ENCODE measurements around the gene CDC42EP3. TPM values are rescaled to one million over a fixed set of nuclear protein-coding genes. Genes with fewer than 3 reads are reported as not detected.

Gene CDC42EP3
- total RNA-seq, 1 donor from 2014 or later, result 10.7 TPM

GRCh38 chr2:37635504-37636380, 35.7 kb downstream of the CDC42EP3 start:
- Mint-ChIP-seq H3K36me3 (ENCODE audit: low read depth) (no peaks in the 10 kb centered on the region), H3K4me1 (ENCODE audit: low read depth) (peaks cover 37% of the 10 kb centered on the region), H3K27me3 (ENCODE audit: insufficient read depth) (peaks cover 18% of the 10 kb centered on the region), H3K9me3 (no peaks in the 10 kb centered on the region), H3K27ac (peak overlapping the region; percentile 86), H3K4me3 (peak overlapping the region; percentile 34)
- intact Hi-C loops (cut with micrococcal nuclease), result loop anchor here (1.0 to 5.0 kb wide), 12 partner anchors 11 to 1017 kb away; partner anchors contain the start of genes CEBPZ and NDUFAF7
- DNase-seq (ENCODE audit: low spot score), result peak; percentile 63

GRCh38 chr2:37634914-37635503, 36.4 kb downstream of the CDC42EP3 start:
- H3K27me3 Mint-ChIP-seq (ENCODE audit: insufficient read depth), result peaks cover 18% of the 10 kb centered on the region
- no peaks in the 10 kb centered on the region for H3K9me3 Mint-ChIP-seq
- H3K4me3 Mint-ChIP-seq, result peak overlapping the region; percentile 34
- H3K36me3 Mint-ChIP-seq (ENCODE audit: low read depth), result no peaks in the 10 kb centered on the region
- peak overlapping the region; percentile 86 for H3K27ac Mint-ChIP-seq
- no peak for DNase-seq (ENCODE audit: low spot score)
- peaks cover 44% of the 10 kb centered on the region for H3K4me1 Mint-ChIP-seq (ENCODE audit: low read depth)
- intact Hi-C loops (cut with micrococcal nuclease), result loop anchor here (1.0 to 5.0 kb wide), 12 partner anchors 11 to 1017 kb away; partner anchors contain the start of genes CEBPZ and NDUFAF7

- Mint-ChIP-seq H3K4me1 (ENCODE audit: low read depth) (peaks cover 48% of the 10 kb centered on the region), H3K27me3 (ENCODE audit: insufficient read depth) (peaks cover 18% of the 10 kb centered on the region), H3K36me3 (ENCODE audit: low read depth) (no peaks in the 10 kb centered on the region), H3K27ac (peak overlapping the region; percentile 5), H3K9me3 (no peaks in the 10 kb centered on the region), H3K4me3 (no peak overlapping the region)
- DNase-seq (ENCODE audit: low spot score), result no peak
- intact Hi-C loops (cut with micrococcal nuclease), result loop anchor here (2.0 kb wide), 1 partner anchor 267 kb away; no protein-coding TSS in a partner anchor
Observed at GRCh38 chr2:37633845-37634244, 37.6 kb downstream of the CDC42EP3 start.

GRCh38 chr2:37633234-37633633, 38.2 kb downstream of the CDC42EP3 start:
- H3K9me3 Mint-ChIP-seq, result no peaks in the 10 kb centered on the region
- no peak overlapping the region for H3K27ac Mint-ChIP-seq
- intact Hi-C loops (cut with micrococcal nuclease), result no loop called here
- H3K4me1 Mint-ChIP-seq (ENCODE audit: low read depth), result peaks cover 48% of the 10 kb centered on the region
- H3K4me3 Mint-ChIP-seq, result no peak overlapping the region
- H3K27me3 Mint-ChIP-seq (ENCODE audit: insufficient read depth), result peaks cover 18% of the 10 kb centered on the region
- H3K36me3 Mint-ChIP-seq (ENCODE audit: low read depth), result no peaks in the 10 kb centered on the region
- no peak for DNase-seq (ENCODE audit: low spot score)

GRCh38 chr2:37632310-37632709, 39.1 kb downstream of the CDC42EP3 start:
- H3K4me3 Mint-ChIP-seq, result no peak overlapping the region
- peaks cover 48% of the 10 kb centered on the region for H3K4me1 Mint-ChIP-seq (ENCODE audit: low read depth)
- H3K36me3 Mint-ChIP-seq (ENCODE audit: low read depth), result no peaks in the 10 kb centered on the region
- no peak overlapping the region for H3K27ac Mint-ChIP-seq
- intact Hi-C loops (cut with micrococcal nuclease), result no loop called here
- H3K27me3 Mint-ChIP-seq (ENCODE audit: insufficient read depth), result peaks cover 14% of the 10 kb centered on the region
- no peak for DNase-seq (ENCODE audit: low spot score)
- H3K9me3 Mint-ChIP-seq, result no peaks in the 10 kb centered on the region

GRCh38 chr2:37631698-37632097, 39.7 kb downstream of the CDC42EP3 start:
- intact Hi-C loops (cut with micrococcal nuclease), result no loop called here
- Mint-ChIP-seq H3K27me3 (ENCODE audit: insufficient read depth) (peaks cover 9% of the 10 kb centered on the region), H3K4me3 (no peak overlapping the region), H3K9me3 (no peaks in the 10 kb centered on the region), H3K36me3 (ENCODE audit: low read depth) (no peaks in the 10 kb centered on the region), H3K27ac (no peak overlapping the region), H3K4me1 (ENCODE audit: low read depth) (peaks cover 49% of the 10 kb centered on the region)
- no peak for DNase-seq (ENCODE audit: low spot score)

GRCh38 chr2:37631292-37631691, 40.1 kb downstream of the CDC42EP3 start:
- no peaks in the 10 kb centered on the region for H3K36me3 Mint-ChIP-seq (ENCODE audit: low read depth)
- H3K4me1 Mint-ChIP-seq (ENCODE audit: low read depth), result peaks cover 49% of the 10 kb centered on the region
- H3K4me3 Mint-ChIP-seq, result no peak overlapping the region
- no peak for DNase-seq (ENCODE audit: low spot score)
- no peak overlapping the region for H3K27ac Mint-ChIP-seq
- intact Hi-C loops (cut with micrococcal nuclease), result no loop called here
- H3K27me3 Mint-ChIP-seq (ENCODE audit: insufficient read depth), result peaks cover 9% of the 10 kb centered on the region
- H3K9me3 Mint-ChIP-seq, result no peaks in the 10 kb centered on the region

- H3K4me1 Mint-ChIP-seq (ENCODE audit: low read depth), result peaks cover 49% of the 10 kb centered on the region
- no peak overlapping the region for H3K27ac Mint-ChIP-seq
- DNase-seq (ENCODE audit: low spot score), result no peak
- H3K27me3 Mint-ChIP-seq (ENCODE audit: insufficient read depth), result peaks cover 8% of the 10 kb centered on the region
- peaks cover 1% of the 10 kb centered on the region for H3K36me3 Mint-ChIP-seq (ENCODE audit: low read depth)
- H3K4me3 Mint-ChIP-seq, result no peak overlapping the region
- intact Hi-C loops (cut with micrococcal nuclease), result no loop called here
- H3K9me3 Mint-ChIP-seq, result no peaks in the 10 kb centered on the region
Observed at GRCh38 chr2:37630776-37631175, 40.7 kb downstream of the CDC42EP3 start.

GRCh38 chr2:37630301-37630700, 41.1 kb downstream of the CDC42EP3 start:
- peaks cover 1% of the 10 kb centered on the region for H3K36me3 Mint-ChIP-seq (ENCODE audit: low read depth)
- no peak overlapping the region for H3K4me3 Mint-ChIP-seq
- peaks cover 49% of the 10 kb centered on the region for H3K4me1 Mint-ChIP-seq (ENCODE audit: low read depth)
- peaks cover 8% of the 10 kb centered on the region for H3K27me3 Mint-ChIP-seq (ENCODE audit: insufficient read depth)
- H3K9me3 Mint-ChIP-seq, result no peaks in the 10 kb centered on the region
- DNase-seq (ENCODE audit: low spot score), result no peak
- no peak overlapping the region for H3K27ac Mint-ChIP-seq
- intact Hi-C loops (cut with micrococcal nuclease), result no loop called here

GRCh38 chr2:37629529-37629928, 41.9 kb downstream of the CDC42EP3 start:
- peaks cover 8% of the 10 kb centered on the region for H3K27me3 Mint-ChIP-seq (ENCODE audit: insufficient read depth)
- H3K27ac Mint-ChIP-seq, result no peak overlapping the region
- no peak for DNase-seq (ENCODE audit: low spot score)
- H3K36me3 Mint-ChIP-seq (ENCODE audit: low read depth), result peaks cover 6% of the 10 kb centered on the region
- no peaks in the 10 kb centered on the region for H3K9me3 Mint-ChIP-seq
- intact Hi-C loops (cut with micrococcal nuclease), result no loop called here
- H3K4me3 Mint-ChIP-seq, result no peak overlapping the region
- peaks cover 49% of the 10 kb centered on the region for H3K4me1 Mint-ChIP-seq (ENCODE audit: low read depth)

- Mint-ChIP-seq H3K4me3 (no peak overlapping the region), H3K4me1 (ENCODE audit: low read depth) (peaks cover 58% of the 10 kb centered on the region), H3K27me3 (ENCODE audit: insufficient read depth) (peaks cover 5% of the 10 kb centered on the region), H3K36me3 (ENCODE audit: low read depth) (peaks cover 7% of the 10 kb centered on the region), H3K9me3 (no peaks in the 10 kb centered on the region), H3K27ac (no peak overlapping the region)
- intact Hi-C loops (cut with micrococcal nuclease), result loop anchor here (2.0 kb wide), 1 partner anchor 245 kb away; no protein-coding TSS in a partner anchor
- no peak for DNase-seq (ENCODE audit: low spot score)
Observed at GRCh38 chr2:37627710-37628109, 43.7 kb downstream of the CDC42EP3 start.

GRCh38 chr2:37625796-37626571, 45.5 kb downstream of the CDC42EP3 start:
- intact Hi-C loops (cut with micrococcal nuclease), result loop anchor here (2.0 kb wide), 1 partner anchor 247 kb away; no protein-coding TSS in a partner anchor
- Mint-ChIP-seq H3K27me3 (ENCODE audit: insufficient read depth) (no peaks in the 10 kb centered on the region), H3K27ac (peak overlapping the region; percentile 78), H3K36me3 (ENCODE audit: low read depth) (peaks cover 7% of the 10 kb centered on the region), H3K4me1 (ENCODE audit: low read depth) (peaks cover 55% of the 10 kb centered on the region), H3K9me3 (no peaks in the 10 kb centered on the region), H3K4me3 (no peak overlapping the region)
- DNase-seq (ENCODE audit: low spot score), result no peak

All from activated T-helper 1 cell treated with anti-CD3 and anti-CD28 coated beads, Interleukin-12 subunit alpha, Interleukin-12 subunit beta, Interleukin-2, Interleukin-4 antibody, amounts not matched to agents 30 ng/mL and 10 ng/mL and 1 ng/mL, durations not matched to agents 14 hours and 24 hours and 36 hours (primary cell).